Measurements from ENCODE around the gene DENND1B. TPM values are rescaled to one million over a fixed set of nuclear protein-coding genes. Genes with fewer than 3 reads are reported as not detected.
"Not testable (repeated sequence)": the region's sequence is repeated elsewhere in the genome, so short reads cannot be mapped to it uniquely, and the experiment has no call there.

Gene DENND1B
- polyA plus RNA-seq, 1 of the 3 experiments (the other 2 are of a cell fraction): 1.4 TPM

DNA sequence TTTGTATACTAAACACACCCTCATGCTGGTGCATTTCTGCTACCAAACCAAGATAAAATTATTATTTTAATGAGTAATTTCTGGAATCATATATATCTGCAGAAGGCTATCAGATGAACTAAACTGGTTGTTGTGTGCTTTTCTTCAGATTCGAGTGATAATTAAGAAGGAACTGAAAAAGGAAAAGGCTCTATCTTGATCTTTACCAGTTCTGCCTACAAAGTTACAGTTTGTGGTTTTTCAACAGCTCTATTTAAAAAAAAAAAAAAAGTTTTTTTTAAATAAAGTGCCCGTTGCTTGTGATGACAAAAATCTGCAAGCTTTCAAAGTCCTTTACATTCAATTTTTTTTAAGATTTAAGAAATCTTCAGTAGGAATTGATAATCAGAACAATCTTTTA lies 13.6 kb downstream of the DENND1B start (continued):
- TF ChIP-seq RCOR1 (IDR thresholded peaks at IDR 0.05; ENCODE audit: low read length): no peak
- TF ChIP-seq RXRA (IDR thresholded peaks at IDR 0.05; ENCODE audit: borderline replicate concordance, low read depth): no peak
- TF ChIP-seq NFIC (IDR thresholded peaks at IDR 0.05; ENCODE audit: borderline replicate concordance): no peak
- TF ChIP-seq RFX5 (IDR thresholded peaks at IDR 0.05; ENCODE audit: low read length): no peak
- TF ChIP-seq, protein P1, sequence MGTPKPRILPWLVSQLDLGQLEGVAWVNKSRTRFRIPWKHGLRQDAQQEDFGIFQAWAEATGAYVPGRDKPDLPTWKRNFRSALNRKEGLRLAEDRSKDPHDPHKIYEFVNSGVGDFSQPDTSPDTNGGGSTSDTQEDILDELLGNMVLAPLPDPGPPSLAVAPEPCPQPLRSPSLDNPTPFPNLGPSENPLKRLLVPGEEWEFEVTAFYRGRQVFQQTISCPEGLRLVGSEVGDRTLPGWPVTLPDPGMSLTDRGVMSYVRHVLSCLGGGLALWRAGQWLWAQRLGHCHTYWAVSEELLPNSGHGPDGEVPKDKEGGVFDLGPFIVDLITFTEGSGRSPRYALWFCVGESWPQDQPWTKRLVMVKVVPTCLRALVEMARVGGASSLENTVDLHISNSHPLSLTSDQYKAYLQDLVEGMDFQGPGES (IDR thresholded peaks at IDR 0.05; ENCODE audit: low read depth, low read length): no peak
- no peak for TF ChIP-seq SMC3 (IDR thresholded peaks at IDR 0.05; ENCODE audit: low read depth, low read length)

DNA sequence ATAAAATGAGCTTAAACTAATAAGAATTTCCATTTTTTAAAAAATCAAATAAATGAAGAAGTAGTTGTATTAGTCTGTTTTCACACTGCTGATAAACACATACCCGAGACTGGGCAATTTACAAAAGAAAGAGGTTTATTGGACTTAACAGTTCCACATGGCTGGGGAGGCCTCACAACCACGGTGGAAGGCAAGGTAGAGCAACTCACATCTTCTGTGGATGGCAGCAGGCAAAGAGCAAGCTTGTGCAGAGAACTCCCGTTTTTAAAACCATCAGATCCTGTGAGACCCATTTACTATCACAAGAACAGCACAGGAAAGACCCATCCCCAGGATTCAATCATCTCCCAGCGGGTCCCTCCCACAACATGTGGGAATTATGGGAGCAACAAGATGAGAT lies 19.7 kb downstream of the DENND1B start:
- DNase-seq; H3K9me3 ChIP-seq; H3K9me2 ChIP-seq; H3K9ac ChIP-seq; H2AFZ ChIP-seq (ENCODE audit: low read depth); H4K20me1 ChIP-seq (ENCODE audit: insufficient read depth); H3K4me1 ChIP-seq (ENCODE audit: control insufficient read depth in 1 of 2, insufficient read depth in 2 of 2, low read depth in 1 of 2, low read length in 1 of 2); H3K27ac ChIP-seq (ENCODE audit: low read depth in 2 of 2, low read length in 1 of 2); H3K27me3 ChIP-seq (ENCODE audit: insufficient read depth); H3K4me3 ChIP-seq (ENCODE audit: low read depth in 2 of 2, low read length in 1 of 2); H3K36me3 ChIP-seq (replicated peaks in 1 of 2; ENCODE audit: control insufficient read depth in 1 of 2, insufficient read depth in 2 of 2, low read length in 1 of 2); POLR2A ChIA-PET; H3K4me2 ChIP-seq; H3F3A ChIP-seq (replicated peaks; ENCODE audit: insufficient read depth); CTCF ChIA-PET; H3K79me2 ChIP-seq (ENCODE audit: insufficient read depth): not testable (repeated sequence)
- 87% methylated on average over 4 of the region's 4 CpGs for WGBS (ENCODE audit: low lambda C conversion rate)

DNA sequence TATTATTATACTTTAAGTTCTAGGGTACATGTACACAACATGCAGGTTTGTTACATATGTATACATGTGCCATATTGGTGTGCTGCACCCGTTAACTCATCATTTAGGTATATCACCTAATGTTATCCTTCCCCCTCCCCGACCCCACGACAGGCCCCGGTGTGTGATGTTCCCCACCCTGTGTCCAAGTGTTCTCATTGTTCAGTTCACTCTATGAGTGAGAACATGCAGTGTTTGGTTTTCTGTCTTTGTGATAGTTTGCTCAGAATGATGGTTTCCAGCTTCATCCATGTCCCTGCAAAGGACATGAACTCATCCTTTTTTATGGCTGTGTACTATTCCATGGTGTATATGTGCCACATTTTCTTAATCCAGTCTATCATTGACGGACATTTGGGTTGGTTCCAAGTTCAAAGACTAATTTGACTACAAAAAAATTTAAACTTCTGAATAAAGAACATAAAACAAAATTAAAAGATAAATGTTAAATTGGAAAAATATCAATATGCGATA lies 22.6 kb downstream of the DENND1B start:
- WGBS (ENCODE audit: low lambda C conversion rate): 93% methylated on average over 6 of the region's 6 CpGs
- CTCF ChIA-PET; H3K4me1 ChIP-seq (ENCODE audit: control insufficient read depth in 1 of 2, insufficient read depth in 2 of 2, low read depth in 1 of 2, low read length in 1 of 2); H3K9ac ChIP-seq; H3K4me2 ChIP-seq; H2AFZ ChIP-seq (ENCODE audit: low read depth); H4K20me1 ChIP-seq (ENCODE audit: insufficient read depth); H3K9me3 ChIP-seq; DNase-seq; H3K36me3 ChIP-seq (replicated peaks in 1 of 2; ENCODE audit: control insufficient read depth in 1 of 2, insufficient read depth in 2 of 2, low read length in 1 of 2); H3F3A ChIP-seq (replicated peaks; ENCODE audit: insufficient read depth); H3K4me3 ChIP-seq (ENCODE audit: low read depth in 2 of 2, low read length in 1 of 2); H3K27me3 ChIP-seq (ENCODE audit: insufficient read depth); H3K79me2 ChIP-seq (ENCODE audit: insufficient read depth); H3K27ac ChIP-seq (ENCODE audit: low read depth in 2 of 2, low read length in 1 of 2); H3K9me2 ChIP-seq; POLR2A ChIA-PET: not testable (repeated sequence)

DNA sequence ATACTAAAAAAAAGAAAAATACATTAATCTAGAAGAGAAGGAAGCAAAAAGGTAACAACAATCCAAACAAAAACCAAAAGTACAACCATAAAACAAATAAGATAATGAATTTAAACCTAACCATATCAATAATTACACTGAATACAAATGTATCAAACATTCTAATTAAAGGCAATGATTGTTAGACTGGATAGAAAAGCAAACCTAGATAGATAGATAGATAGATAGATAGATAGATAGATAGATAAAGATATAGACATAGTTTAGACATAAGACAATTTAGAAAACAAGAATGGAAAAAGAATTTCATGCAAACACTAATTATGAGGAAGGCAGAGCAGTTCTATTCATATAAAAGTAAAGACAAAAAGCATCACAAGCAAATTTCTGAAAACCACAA lies 24.9 kb downstream of the DENND1B start:
- H3K9me3 ChIP-seq: no peaks in the 10 kb centered on the region
- peaks cover 3% of the 10 kb centered on the region for H3F3A ChIP-seq (replicated peaks; ENCODE audit: insufficient read depth)
- no peaks in the 10 kb centered on the region for H3K4me1 ChIP-seq (ENCODE audit: control insufficient read depth in 1 of 2, insufficient read depth in 2 of 2, low read depth in 1 of 2, low read length in 1 of 2)
- no peaks in the 10 kb centered on the region for H4K20me1 ChIP-seq (ENCODE audit: insufficient read depth)
- H3K9ac ChIP-seq: no peak overlapping the region
- H3K27me3 ChIP-seq (ENCODE audit: insufficient read depth): no peaks in the 10 kb centered on the region
- no peak overlapping the region for H3K27ac ChIP-seq (ENCODE audit: low read depth in 2 of 2, low read length in 1 of 2)
- H3K4me2 ChIP-seq: no peak overlapping the region
- TF ChIP-seq FOSL2 (IDR thresholded peaks at IDR 0.05; ENCODE audit: borderline replicate concordance, low read depth): no peak
- TF ChIP-seq, protein P2, sequence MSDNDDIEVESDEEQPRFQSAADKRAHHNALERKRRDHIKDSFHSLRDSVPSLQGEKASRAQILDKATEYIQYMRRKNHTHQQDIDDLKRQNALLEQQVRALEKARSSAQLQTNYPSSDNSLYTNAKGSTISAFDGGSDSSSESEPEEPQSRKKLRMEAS (IDR thresholded peaks at IDR 0.05; ENCODE audit: low read depth): no peak
- no peak for TF ChIP-seq EZH2phosphoT487 (IDR thresholded peaks at IDR 0.05; ENCODE audit: borderline replicate concordance, low read depth)
- no peak for TF ChIP-seq TEAD4 (IDR thresholded peaks at IDR 0.05; ENCODE audit: borderline replicate concordance, insufficient read depth)
- no peak for TF ChIP-seq YY1 (IDR thresholded peaks at IDR 0.05; ENCODE audit: low read depth)
- no peak for TF ChIP-seq JUND (IDR thresholded peaks at IDR 0.05)
- POLR2A ChIA-PET: no interaction called here
- CTCF ChIA-PET: no interaction called here
- no peak overlapping the region for H2AFZ ChIP-seq (ENCODE audit: low read depth)
- peaks cover 0 to 3% of the 10 kb centered on the region in 2 experiments for H3K36me3 ChIP-seq (replicated peaks in 1 of 2; ENCODE audit: control insufficient read depth in 1 of 2, insufficient read depth in 2 of 2, low read length in 1 of 2)
- H3K79me2 ChIP-seq (ENCODE audit: insufficient read depth): no peaks in the 10 kb centered on the region; the same call in 1 of the 2 replicates
- no peak for DNase-seq
- no peak overlapping the region for H3K4me3 ChIP-seq (ENCODE audit: low read depth in 2 of 2, low read length in 1 of 2)
- H3K9me2 ChIP-seq: no peaks in the 10 kb centered on the region
